Endothelial cell of umbilical vein (primary cell): ENCODE measurements around the gene CACHD1. TPM values are rescaled to one million over a fixed set of nuclear protein-coding genes. Genes with fewer than 3 reads are reported as not detected.

Experiments used
- BruUV-seq: library from RNA; stranded (reverse); fragments of 400-500 nt; replicated peaks from 2 replicates; lab custom pipeline; 2021; lab: Mats Ljungman, UMichigan
- CTCF ChIA-PET: fragments of 300-600, 350-600 bp; sonication (Branson Sonifier 250); formaldehyde crosslinking; loops from one replicate; lab custom pipeline; 2021; ENCODE audit warnings: antibody characterized with exemption, inconsistent platforms; lab: Charles Lee
- POLR2A ChIA-PET: fragments of 300-600, 350-600 bp; sonication (Branson Sonifier 250); formaldehyde crosslinking; loops from one replicate; lab custom pipeline; 2021; ENCODE audit warnings: antibody characterized with exemption, inconsistent platforms; lab: Charles Lee
- DNase-seq: peaks from one replicate; pipeline ENCODE4 v3.0.0-alpha.2; 2011; ENCODE audit warnings: low read depth, low spot score
- FAIRE-seq: peaks from 2 replicates; lab custom pipeline; 2011; peaks lifted over from hg19 to GRCh38; lab: Jason Lieb, UNC
- H2AFZ ChIP-seq: 2 replicates; pipeline ENCODE4 v1.6.0; 2012; ENCODE audit warnings: low read depth, low read length, control low read depth, inconsistent platforms
- H3K27ac ChIP-seq: 2 replicates; pipeline ENCODE4 v1.5.1; 2011; ENCODE audit warnings: low read depth, mild to moderate bottlenecking, control low read depth, low read length, moderate library complexity; ENCODE audit not compliant: insufficient read depth
- H3K27me3 ChIP-seq, 2 experiments: 2 replicates each; pipeline versions ENCODE4 v1.6.0 to v1.6.1; 2011; ENCODE audit warnings: low read length in 2 of 2, mixed read lengths in 1 of 2; ENCODE audit not compliant: control insufficient read depth in 2 of 2, insufficient read depth in 2 of 2
- H3K36me3 ChIP-seq, 2 experiments: 2 replicates in 1 of 2; 3 replicates in 1 of 2; pipeline ENCODE4 v1.5.1; 2011; ENCODE audit warnings: low read length in 2 of 2, mild to moderate bottlenecking in 1 of 2, moderate library complexity in 1 of 2; ENCODE audit not compliant: control insufficient read depth in 2 of 2, insufficient read depth in 2 of 2; ENCODE audit errors: extremely low read depth in 1 of 2
- H3K4me1 ChIP-seq: 3 replicates; pipeline ENCODE4 v1.5.1; 2011; ENCODE audit warnings: mild to moderate bottlenecking, low read length; ENCODE audit not compliant: control insufficient read depth, insufficient read depth; ENCODE audit errors: extremely low read depth
- H3K4me2 ChIP-seq: 2 replicates; pipeline ENCODE4 v1.6.1; 2011; ENCODE audit warnings: low read length, control low read depth, mixed read lengths; ENCODE audit not compliant: insufficient read depth
- H3K4me3 ChIP-seq, 3 experiments: fragments of 200-600 bp in 1 of 3; sonication (generic), shearing (Covaris generic) in 1 of 3; replicated peaks in 1 of 3; 2 replicates each; pipeline ENCODE4 v1.5.1; 2011 to 2016; ENCODE audit warnings: control low read depth in 3 of 3, low read length in 3 of 3, mild to moderate bottlenecking in 2 of 3, inconsistent platforms in 1 of 3, low read depth in 1 of 3, moderate library complexity in 1 of 3; ENCODE audit not compliant: insufficient read depth in 1 of 3
- H3K79me2 ChIP-seq: 2 replicates; pipeline ENCODE4 v1.6.0; 2012; ENCODE audit warnings: low read length, inconsistent platforms; ENCODE audit not compliant: control insufficient read depth, insufficient read depth
- H3K9ac ChIP-seq: replicated peaks from 2 replicates; pipeline ENCODE3; 2011; ENCODE audit warnings: low read length, control low read depth; ENCODE audit not compliant: insufficient read depth; ENCODE audit errors: extremely low read depth
- H3K9me1 ChIP-seq: replicated peaks from 3 replicates; pipeline ENCODE4 v1.6.0; 2011; ENCODE audit warnings: mild to moderate bottlenecking, low read length; ENCODE audit not compliant: control insufficient read depth, insufficient read depth; ENCODE audit errors: extremely low read depth
- H3K9me3 ChIP-seq: replicated peaks from 2 replicates; pipeline ENCODE4 v1.5.1; 2012; ENCODE audit warnings: low read length, inconsistent platforms; ENCODE audit not compliant: control insufficient read depth, insufficient read depth
- H4K20me1 ChIP-seq: replicated peaks from 2 replicates; pipeline ENCODE3; 2011; ENCODE audit warnings: mild to moderate bottlenecking, low read length; ENCODE audit not compliant: control insufficient read depth, insufficient read depth; ENCODE audit errors: extremely low read depth
- CTCF ChIP-seq, 2 donors: IDR thresholded peaks; 1 replicate in 1 of 2; 2 replicates in 1 of 2; pipeline ENCODE4 v1.5.1; 2011; ENCODE audit warnings: low read length in 2 of 2, mild to moderate bottlenecking in 2 of 2, moderate library complexity in 2 of 2, control low read depth in 1 of 2, inconsistent platforms in 1 of 2, low read depth in 1 of 2; ENCODE audit not compliant: insufficient read depth in 1 of 2; ENCODE audit errors: extremely low read depth in 1 of 2
- FOS ChIP-seq: IDR thresholded peaks from 2 replicates; pipeline ENCODE4 v1.6.1; 2011; ENCODE audit warnings: mild to moderate bottlenecking, low read length, moderate library complexity, borderline replicate concordance; ENCODE audit not compliant: insufficient read depth
- JUN ChIP-seq: IDR thresholded peaks from 2 replicates; pipeline ENCODE4 v1.6.1; 2011; ENCODE audit warnings: borderline replicate concordance, low read depth; ENCODE audit not compliant: insufficient read length, insufficient read depth
- MAX ChIP-seq: IDR thresholded peaks from 2 replicates; pipeline ENCODE4 v1.6.1; 2011; ENCODE audit not compliant: insufficient read depth, insufficient read length
- MYC ChIP-seq: IDR thresholded peaks from one replicate; pipeline ENCODE4 v1.6.1; 2011; ENCODE audit warnings: mild to moderate bottlenecking, low read depth, low read length
- POLR2A ChIP-seq: IDR thresholded peaks from 2 replicates; pipeline ENCODE4 v1.6.1; 2012; ENCODE audit warnings: low read depth, mild to moderate bottlenecking, control low read depth, low read length
- POLR2AphosphoS5 ChIP-seq: IDR thresholded peaks from 2 replicates; pipeline ENCODE4 v1.6.1; 2012; ENCODE audit warnings: low read depth, mild to moderate bottlenecking, control low read depth, low read length, moderate library complexity; ENCODE audit not compliant: insufficient read depth
- dilution Hi-C: fragments of 300-500 bp; cut with MboI; formaldehyde crosslinking; loops from one replicate; pipeline ENCODE4 v1.15.0; 2019; ENCODE audit warnings: low sequenced_read_pairs; ENCODE audit not compliant: extremely low pct_ligation_motif_present
- intact Hi-C: fragments of 100-400 bp; cut with micrococcal nuclease; formaldehyde crosslinking; loops from one replicate; pipeline ENCODE4 v1.10.0; 2022
- polyA plus RNA-seq, 4 experiments: library from polyadenylated mRNA; depleted of rRNA in 3 of 4; stranded (reverse) in 3 of 4; unstranded in 1 of 4; fragments of >200 nt; gene quantifications; 2 replicates each; pipeline versions ENCODE4 v1.2.1 to v1.2.3, GENCODE V29; 2011 to 2012; ENCODE audit warnings: missing spikeins in 1 of 4
- total RNA-seq: library from RNA; stranded (reverse); gene quantifications from 2 replicates; pipeline ENCODE4 v1.2.3, GENCODE V29; 2021

The CACHD1 gene
- total and polyA plus RNA-seq, 2 donors (not counting 3 experiments of a cell fraction or from before 2014, with no cell fraction given) = 3.6 to 9.3 TPM

DNA sequence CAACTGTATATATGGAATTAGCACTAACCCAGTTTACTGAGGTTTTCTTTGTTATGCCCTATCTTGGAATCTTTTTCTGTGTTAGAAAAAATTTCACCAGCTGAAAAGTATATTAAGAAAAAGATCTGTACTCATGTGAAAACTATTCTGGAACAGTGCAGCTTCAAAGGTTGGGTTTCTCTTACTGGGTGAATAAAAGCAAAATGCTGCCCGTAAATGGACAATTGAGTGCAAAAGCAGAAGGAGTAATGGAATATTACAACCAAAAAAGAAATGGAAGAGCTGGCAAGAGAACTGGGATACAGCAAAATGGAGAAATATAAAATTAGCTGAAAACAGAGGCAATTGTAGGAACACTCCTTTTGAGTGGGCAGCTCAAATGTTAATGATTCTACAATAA, 257.9 kb downstream of the CACHD1 start:
- no TSS peak for BruUV-seq
- H3K79me2 ChIP-seq = no peaks in the 10 kb centered on the region
- peaks cover 8 to 13% of the 10 kb centered on the region in 2 experiments for H3K27me3 ChIP-seq
- no peak overlapping the region for H2AFZ ChIP-seq
- no peak overlapping the region for H3K9ac ChIP-seq
- DNase-seq = no peak
- intact Hi-C loops (no loop called here), dilution Hi-C loops (no loop called here)
- H3K4me3 ChIP-seq = no peak overlapping the region
- no peaks in the 10 kb centered on the region for H3K9me1 ChIP-seq
- TF ChIP-seq CTCF (IDR thresholded peaks at IDR 0.05; ENCODE audit: extremely low read depth in 1 of 2, insufficient read depth in 1 of 2, low read depth in 1 of 2, low read length in 2 of 2) (no peak), MYC (no peak), FOS (no peak), POLR2A (no peak), POLR2AphosphoS5 (no peak), MAX (no peak), JUN (no peak)
- no peaks in the 10 kb centered on the region for H3K9me3 ChIP-seq
- no peak for FAIRE-seq
- POLR2A ChIA-PET = no interaction called here
- no peaks in the 10 kb centered on the region for H3K4me1 ChIP-seq
- no peaks in the 10 kb centered on the region for H4K20me1 ChIP-seq
- H3K36me3 ChIP-seq = no peaks in the 10 kb centered on the region
- no peak overlapping the region for H3K27ac ChIP-seq
- CTCF ChIA-PET = interaction anchor here (1.2 to 1.6 kb wide), 3 partner anchors 9 to 18 kb away, joined by 3 to 4 read pairs (median 3); no protein-coding TSS in a partner anchor
- H3K4me2 ChIP-seq = no peak overlapping the region
